ENCODE results near the gene PIP4K2C.

PIP4K2C gene

DNA sequence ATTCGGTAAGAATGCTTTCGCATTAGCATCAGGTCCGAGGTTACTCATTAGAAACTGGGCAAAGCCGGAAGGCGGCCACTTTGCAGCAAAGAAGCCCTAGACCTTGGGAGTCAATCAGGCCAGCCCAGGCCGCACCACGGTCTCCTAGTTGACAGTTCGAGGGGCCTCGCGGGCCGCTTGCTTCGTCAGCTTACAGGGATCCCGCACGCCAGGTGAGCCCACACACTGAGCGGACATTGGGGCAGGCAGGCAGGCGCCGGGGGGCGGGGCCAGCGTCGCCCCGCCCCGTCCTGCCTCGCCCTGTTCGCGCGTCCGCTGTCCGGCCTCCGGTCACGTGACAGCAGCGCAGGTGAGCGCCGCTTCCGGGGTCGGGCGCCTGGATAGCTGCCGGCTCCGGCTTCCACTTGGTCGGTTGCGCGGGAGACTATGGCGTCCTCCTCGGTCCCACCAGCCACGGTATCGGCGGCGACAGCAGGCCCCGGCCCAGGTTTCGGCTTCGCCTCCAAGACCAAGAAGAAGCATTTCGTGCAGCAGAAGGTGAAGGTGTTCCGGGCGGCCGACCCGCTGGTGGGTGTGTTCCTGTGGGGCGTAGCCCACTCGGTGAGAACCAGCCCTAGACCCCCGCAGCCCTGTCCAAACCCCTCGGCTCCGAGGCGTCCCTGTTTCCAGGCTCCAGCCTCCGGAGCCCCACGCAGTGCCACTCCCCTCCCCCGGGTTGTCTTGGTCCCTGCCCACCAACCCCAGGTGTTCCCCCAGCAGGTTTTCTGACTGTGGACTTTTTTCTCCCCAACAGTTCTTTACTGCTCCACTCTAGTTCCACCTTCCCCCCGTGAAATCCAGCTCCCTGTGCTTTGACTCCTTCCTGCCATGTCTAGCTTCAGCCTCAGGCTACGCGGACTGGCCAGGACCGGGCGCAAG is at the start of gene PIP4K2C:
Gene PIP4K2C, plus strand, starts transcription at position 329 of the 918 bp plus-strand sequence. Its CDS starts 98 bp downstream, at position 427.
- DNase-seq (ENCODE audit: low read depth in 2 of 2), result peak; percentile 58 to 74

DNA sequence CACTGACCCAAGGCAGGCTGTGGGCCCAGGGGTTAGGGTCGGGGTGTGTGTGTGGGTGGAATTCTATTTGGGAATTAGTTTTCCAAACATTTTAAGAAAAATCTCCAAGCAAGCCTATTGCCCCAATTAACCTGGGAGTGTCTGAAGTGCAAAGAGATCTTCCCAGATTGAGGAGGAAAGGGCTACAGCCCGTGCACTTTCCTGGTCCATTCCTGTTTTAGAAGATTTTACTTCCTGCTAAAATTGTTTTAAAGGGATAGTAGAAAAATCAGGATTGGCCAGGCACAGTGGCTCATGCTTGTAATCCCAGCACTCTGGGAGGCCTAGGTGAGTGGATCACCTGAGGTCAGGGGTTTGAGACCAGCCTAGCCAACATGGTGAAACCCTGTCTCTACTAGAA is 49.3 kb upstream of the PIP4K2C start:
- no peak for DNase-seq (ENCODE audit: low read depth in 2 of 2)

DNA sequence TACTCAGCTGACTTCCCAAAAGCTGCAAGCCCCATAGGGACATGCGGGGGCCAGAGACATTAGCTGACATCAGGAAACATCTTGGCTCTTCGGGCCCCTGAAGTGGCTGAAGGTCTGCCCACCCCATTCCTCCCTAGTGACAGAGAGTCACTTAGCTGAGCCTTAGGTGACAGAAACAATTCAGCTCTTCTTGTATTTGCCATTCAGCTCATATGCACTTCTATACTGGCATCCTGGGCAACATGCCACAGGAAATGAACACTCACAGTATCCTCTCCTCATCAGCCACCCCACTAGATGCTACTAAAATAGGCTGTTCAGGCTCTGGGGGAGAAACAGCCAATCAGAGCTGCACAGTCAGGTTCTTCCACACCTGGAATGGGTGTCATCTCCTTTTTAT is 47.4 kb upstream of the PIP4K2C start:
- DNase-seq (ENCODE audit: low read depth in 2 of 2), result no peak

- no peak for DNase-seq (ENCODE audit: low read depth in 2 of 2)
These were observed 45.1 kb upstream of the PIP4K2C start for GRCh38 chr12:57545809-57546437.

GRCh38 chr12:57546438-57547287 is 44.3 kb upstream of the PIP4K2C start, which contains the start of gene DCTN2:
TSS of gene DCTN2 (minus strand) at chr12:57547192. CDS start at chr12:57547063, 129 bp downstream.
- DNase-seq (ENCODE audit: low read depth in 2 of 2), result peak; percentile 88 to 93

DNA sequence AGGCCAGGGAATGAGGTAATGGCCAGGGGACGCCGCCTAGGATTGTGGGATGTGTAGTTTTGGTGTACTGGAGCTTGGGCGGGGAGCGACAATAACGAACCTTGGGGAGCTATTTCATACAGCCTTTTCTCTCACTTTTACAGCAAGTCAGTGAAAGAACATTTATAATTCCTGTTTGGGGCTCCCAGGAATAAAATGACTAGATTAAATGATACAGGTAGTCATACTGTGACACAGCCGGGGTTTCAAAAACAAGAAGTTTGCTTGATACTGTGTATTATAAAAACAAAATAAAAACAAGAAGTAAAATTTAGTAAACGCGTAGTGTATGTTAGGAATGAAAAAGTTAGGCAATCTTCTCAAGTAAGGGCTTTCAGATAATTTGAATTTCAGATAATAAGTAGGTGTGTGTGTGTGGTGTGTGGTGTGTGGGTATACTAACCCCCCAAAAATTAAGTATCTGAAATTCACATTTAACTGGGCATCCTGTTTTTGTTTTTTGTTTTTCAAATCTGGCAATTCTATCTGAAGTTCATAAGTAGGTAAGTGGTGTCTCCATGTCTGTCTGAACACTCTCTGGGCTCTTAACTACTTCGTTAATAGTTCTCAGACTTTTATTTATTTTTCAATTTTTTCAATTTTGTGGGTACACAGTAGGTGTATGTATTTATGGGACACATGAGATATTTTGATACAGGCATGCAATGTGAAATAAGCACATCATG is 43.5 kb upstream of the PIP4K2C start:
- no peak for DNase-seq (ENCODE audit: low read depth in 2 of 2)

DNA sequence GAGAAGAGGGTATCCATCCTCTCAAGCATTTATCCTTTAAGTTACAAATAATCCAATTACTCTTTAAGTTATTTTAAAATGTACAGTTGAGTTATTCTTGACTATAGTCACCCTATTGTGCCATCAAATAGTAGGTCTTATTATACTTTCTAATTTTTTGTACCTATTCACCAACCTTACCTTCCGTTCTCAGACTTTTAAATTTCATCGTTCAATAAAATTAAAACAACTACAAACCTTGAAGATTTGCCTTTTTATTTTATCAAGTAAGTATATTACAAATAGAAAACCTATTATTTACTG is 43.0 kb upstream of the PIP4K2C start:
- DNase-seq (ENCODE audit: low read depth in 2 of 2), result no peak

DNA sequence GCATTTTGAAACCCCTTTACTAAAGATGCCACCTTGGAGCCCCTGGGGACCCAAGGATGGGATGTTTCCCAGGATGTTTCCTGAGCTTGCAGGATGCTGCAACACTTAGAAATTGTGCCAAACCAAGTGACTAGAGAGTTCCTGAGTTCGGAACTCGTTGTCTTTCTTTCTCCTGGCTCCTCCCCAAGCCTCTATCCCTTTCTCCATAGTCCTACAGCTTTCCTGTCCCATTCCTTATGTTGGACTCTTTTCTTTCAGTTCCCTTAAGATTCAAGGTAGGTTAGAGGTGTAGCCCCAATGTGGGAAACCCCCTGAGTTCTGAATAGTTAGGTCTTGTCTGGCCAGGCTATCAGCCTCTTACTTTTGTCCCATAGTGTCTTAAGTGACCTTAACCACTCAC is 42.5 kb upstream of the PIP4K2C start:
- DNase-seq (ENCODE audit: low read depth in 2 of 2), result no peak

DNA sequence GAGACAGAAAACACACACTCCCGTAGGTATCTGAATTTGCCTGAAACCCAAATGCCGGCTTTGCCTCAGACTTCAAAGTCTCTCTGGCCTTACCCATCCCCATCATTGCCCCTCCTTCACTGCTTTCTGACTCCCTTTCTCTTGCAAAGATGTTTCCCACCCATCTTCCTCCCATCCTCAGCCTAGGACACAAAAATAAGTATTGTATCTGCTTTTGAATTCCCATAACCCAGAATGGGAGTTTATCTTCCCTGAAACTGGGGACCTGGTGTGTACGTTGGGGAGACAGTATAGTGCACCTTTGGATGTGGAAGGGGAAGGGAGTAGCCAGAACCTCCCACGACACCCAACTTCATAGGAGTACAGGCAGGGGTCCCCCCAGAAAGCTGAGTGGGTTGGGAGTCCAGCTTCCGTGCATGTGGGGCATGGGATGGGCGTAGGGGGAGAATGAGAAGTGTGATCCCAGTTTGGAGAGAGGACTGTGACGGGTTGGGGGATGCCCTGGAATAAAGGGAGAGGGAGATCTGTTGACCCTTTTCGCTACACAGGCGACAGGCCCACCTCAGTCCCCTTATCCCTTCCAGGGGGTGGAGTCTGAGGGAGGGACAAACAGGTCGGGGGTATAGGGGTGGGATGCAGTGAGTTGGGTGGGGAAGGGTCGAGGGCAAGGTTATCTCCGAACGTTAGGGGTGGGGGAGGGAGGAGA is 41.6 kb upstream of the PIP4K2C start:
- DNase-seq (ENCODE audit: low read depth in 2 of 2), result no peak

- DNase-seq (ENCODE audit: low read depth in 2 of 2), result peak; percentile 50 to 56
These were observed 40.9 kb upstream of the PIP4K2C start, which contains the start of gene KIF5A for GRCh38 chr12:57549909-57550640. TSS of gene KIF5A (plus strand) at chr12:57550044. CDS start at chr12:57550272, 228 bp downstream.

- DNase-seq (ENCODE audit: low read depth in 2 of 2), result no peak
These were observed 40.1 kb upstream of the PIP4K2C start for GRCh38 chr12:57550641-57551549.

- no peak for DNase-seq (ENCODE audit: low read depth in 2 of 2)
These were observed 39.2 kb upstream of the PIP4K2C start for GRCh38 chr12:57551637-57552305.

DNA sequence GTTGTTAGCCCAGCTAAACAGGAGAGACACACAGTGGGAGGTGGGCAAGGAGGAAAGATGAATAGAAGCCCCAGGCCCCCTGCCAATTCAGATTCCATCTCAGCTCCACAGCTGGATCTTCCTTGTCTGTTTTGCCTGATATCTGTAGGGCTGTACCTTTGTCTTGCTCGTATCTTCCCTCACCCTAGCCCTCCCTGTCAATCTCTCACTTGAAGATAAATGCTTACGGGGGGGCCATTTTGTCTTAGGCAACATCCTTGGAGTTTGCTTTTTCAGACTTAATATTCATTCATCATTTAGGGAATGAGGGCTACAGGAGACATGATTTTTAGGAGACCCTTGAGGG is 38.7 kb upstream of the PIP4K2C start:
- no peak for DNase-seq (ENCODE audit: low read depth in 2 of 2)

DNA sequence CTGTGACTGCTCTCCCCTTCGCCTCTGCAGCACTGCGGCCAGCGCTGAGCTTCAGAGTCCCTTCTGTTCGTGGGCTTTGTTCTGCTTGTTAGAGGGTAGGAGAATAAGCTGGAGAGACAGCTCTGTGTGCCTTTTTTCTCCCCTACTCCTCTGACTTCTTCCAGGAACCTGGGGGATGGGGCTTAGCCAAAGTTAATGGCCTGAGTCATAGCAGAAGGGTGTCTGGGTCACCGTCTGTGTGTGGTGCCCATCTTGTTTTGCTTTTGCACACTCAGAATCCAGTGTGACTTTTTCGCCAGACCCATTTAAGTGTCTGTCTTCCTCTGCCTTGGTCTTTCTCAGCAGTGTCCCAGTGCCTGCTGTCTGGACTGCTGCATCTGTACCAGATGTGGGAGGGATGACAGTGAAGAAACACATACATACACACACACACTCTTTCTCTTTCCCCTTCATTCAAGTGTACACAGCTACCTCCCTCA is 38.1 kb upstream of the PIP4K2C start:
- no peak for DNase-seq (ENCODE audit: low read depth in 2 of 2)

GRCh38 chr12:57553343-57554202 is 37.4 kb upstream of the PIP4K2C start:
- DNase-seq (ENCODE audit: low read depth in 2 of 2), result no peak

GRCh38 chr12:57554453-57554852 is 36.5 kb upstream of the PIP4K2C start:
- no peak for DNase-seq (ENCODE audit: low read depth in 2 of 2)

- no peak for DNase-seq (ENCODE audit: low read depth in 2 of 2)
These were observed 36.1 kb upstream of the PIP4K2C start for GRCh38 chr12:57554897-57555296.
